Smooth muscle cell (in vitro differentiated cells): ENCODE results near the gene ASTE1. TPM values are rescaled to one million over a fixed set of nuclear protein-coding genes. Genes with fewer than 3 reads are reported as not detected.

Experiments
- DNase-seq: peaks from one replicate; lab custom pipeline; 2025; ENCODE audit not compliant: unreplicated experiment; lab: John Stamatoyannopoulos, UW
- H2AFZ ChIP-seq: fragments of 200-600 bp; sonication (generic); 2 replicates; pipeline ENCODE4 v1.6.0; 2016; ENCODE audit warnings: antibody characterized with exemption, low read depth, mild to moderate bottlenecking
- H3F3A ChIP-seq: fragments of 200-600 bp; sonication (generic); 2 replicates; pipeline ENCODE4 v1.6.0; 2017; ENCODE audit warnings: antibody characterized with exemption, low read depth
- H3K27ac ChIP-seq: fragments of 200-600 bp; sonication (generic); 2 replicates; pipeline ENCODE4 v1.5.1; 2016; ENCODE audit warnings: low read depth, mild to moderate bottlenecking
- H3K27me3 ChIP-seq: fragments of 200-600 bp; sonication (generic); 2 replicates; pipeline ENCODE4 v1.6.1; 2016; ENCODE audit warnings: low read depth, mild to moderate bottlenecking
- H3K36me3 ChIP-seq: fragments of 200-600 bp; sonication (generic); 2 replicates; pipeline ENCODE4 v1.5.1; 2016; ENCODE audit warnings: low read depth
- H3K4me1 ChIP-seq: fragments of 200-600 bp; sonication (generic); 2 replicates; pipeline ENCODE4 v1.5.1; 2016; ENCODE audit warnings: low read depth
- H3K4me2 ChIP-seq: fragments of 200-600 bp; sonication (generic); 2 replicates; pipeline ENCODE4 v1.6.0; 2016; ENCODE audit warnings: mild to moderate bottlenecking
- H3K4me3 ChIP-seq: fragments of 200-600 bp; sonication (generic); 2 replicates; pipeline ENCODE4 v1.5.1; 2016; ENCODE audit warnings: mild to moderate bottlenecking
- H3K79me2 ChIP-seq: fragments of 200-600 bp; sonication (generic); 2 replicates; pipeline ENCODE4 v1.6.0; 2016; ENCODE audit warnings: low read depth, mild to moderate bottlenecking
- H3K9ac ChIP-seq: fragments of 200-600 bp; sonication (generic); 2 replicates; pipeline ENCODE4 v1.6.0; 2016; ENCODE audit warnings: low read depth
- H3K9me3 ChIP-seq: fragments of 200-600 bp; sonication (generic); replicated peaks from 2 replicates; pipeline ENCODE4 v1.5.1; 2016; ENCODE audit warnings: low read depth
- H4K20me1 ChIP-seq: fragments of 200-600 bp; sonication (generic); 2 replicates; pipeline ENCODE4 v1.6.0; 2016; ENCODE audit warnings: low read depth
- CTCF ChIP-seq: fragments of 200-600 bp; sonication (generic); IDR thresholded peaks from 2 replicates; pipeline ENCODE4 v1.5.1; 2017; ENCODE audit warnings: borderline replicate concordance, mild to moderate bottlenecking, antibody characterized with exemption; ENCODE audit not compliant: insufficient read depth, poor library complexity, severe bottlenecking
- WGBS: methylation state at CpG from one replicate; pipeline ENCODE4 v1.1.7; 2016; ENCODE audit warnings: low lambda C conversion rate; 5-methylcytosine and 5-hydroxymethylcytosine counted together
- polyA plus RNA-seq: library from polyadenylated mRNA; unstranded; fragments of >200 nt; fragmentation: Nextera tagmentation; extraction: Ambion mirVana; gene quantifications from 2 replicates; pipeline ENCODE4 v1.2.1, GENCODE V29; 2016
- total RNA-seq: library from RNA; depleted of rRNA; stranded (reverse); fragments of >200 nt; gene quantifications from 2 replicates; pipeline ENCODE4 v1.2.3, GENCODE V29; 2014

Gene ASTE1
- total and polyA plus RNA-seq, 2 experiments from 2014 or later: 3.5 to 4.0 TPM

GRCh38 chr3:131004603-131005002 lies 22.0 kb downstream of the ASTE1 start:
- no peak overlapping the region for H3K4me3 ChIP-seq

GRCh38 chr3:131001071-131001470 lies 25.6 kb downstream of the ASTE1 start:
- Histone ChIP-seq H3K36me3 (peaks cover 10% of the 10 kb centered on the region), H3K4me3 (no peak overlapping the region), H3K9me3 (no peaks in the 10 kb centered on the region), H3F3A (no peaks in the 10 kb centered on the region), H3K27ac (no peak overlapping the region), H3K9ac (no peak overlapping the region), H4K20me1 (no peaks in the 10 kb centered on the region), H3K4me1 (no peaks in the 10 kb centered on the region), H3K79me2 (no peaks in the 10 kb centered on the region), H2AFZ (no peak overlapping the region), H3K4me2 (no peak overlapping the region), H3K27me3 (no peaks in the 10 kb centered on the region)
- TF ChIP-seq CTCF: no peak
- DNase-seq: no peak
- 100% methylated on average over 1 of the region's 1 CpG for WGBS

More at GRCh38 chr3:131004603-131005002, 22.0 kb downstream of the ASTE1 start:
- no peaks in the 10 kb centered on the region for H3F3A ChIP-seq
- H2AFZ ChIP-seq: no peak overlapping the region
- H3K36me3 ChIP-seq: peaks cover 3% of the 10 kb centered on the region
- 100% methylated on average over 1 of the region's 1 CpG for WGBS
- H3K27ac ChIP-seq: no peak overlapping the region
- no peak for DNase-seq
- H4K20me1 ChIP-seq: no peaks in the 10 kb centered on the region
- H3K4me2 ChIP-seq: no peak overlapping the region
- H3K9me3 ChIP-seq: no peaks in the 10 kb centered on the region
- TF ChIP-seq CTCF: no peak
- no peaks in the 10 kb centered on the region for H3K79me2 ChIP-seq
- H3K4me1 ChIP-seq: no peaks in the 10 kb centered on the region
- H3K9ac ChIP-seq: no peak overlapping the region
- no peaks in the 10 kb centered on the region for H3K27me3 ChIP-seq

DNA sequence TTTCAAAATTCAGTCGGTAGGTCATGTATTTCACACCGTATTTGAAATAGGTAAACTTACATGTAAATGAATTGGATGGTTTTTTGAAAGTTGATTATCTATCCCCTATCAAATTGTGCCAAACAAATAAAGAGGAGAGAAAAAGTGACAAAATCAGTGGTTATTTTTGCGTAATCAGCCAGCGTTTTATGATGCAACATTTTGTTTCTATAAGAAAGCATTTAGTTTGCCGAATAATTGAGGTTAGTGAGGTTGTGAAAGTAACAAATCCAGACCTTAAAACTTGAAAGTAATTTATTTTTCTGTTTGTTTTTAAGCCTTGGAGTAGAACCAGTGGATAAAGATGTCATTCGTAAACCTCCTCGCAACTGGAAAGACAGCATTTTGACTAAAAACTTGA lies 29.3 kb downstream of the ASTE1 start:
- peaks cover 14% of the 10 kb centered on the region for H3K36me3 ChIP-seq
- DNase-seq: no peak
- no peak for TF ChIP-seq CTCF
- no peak overlapping the region for H3K4me3 ChIP-seq
- 94% methylated on average over 7 of the region's 7 CpGs for WGBS
- H3K9ac ChIP-seq: no peak overlapping the region
- no peaks in the 10 kb centered on the region for H3F3A ChIP-seq
- H3K79me2 ChIP-seq: no peaks in the 10 kb centered on the region
- no peak overlapping the region for H2AFZ ChIP-seq
- H3K27me3 ChIP-seq: no peaks in the 10 kb centered on the region
- no peak overlapping the region for H3K4me2 ChIP-seq
- no peaks in the 10 kb centered on the region for H3K4me1 ChIP-seq
- no peak overlapping the region for H3K27ac ChIP-seq
- no peaks in the 10 kb centered on the region for H3K9me3 ChIP-seq
- no peaks in the 10 kb centered on the region for H4K20me1 ChIP-seq

DNA sequence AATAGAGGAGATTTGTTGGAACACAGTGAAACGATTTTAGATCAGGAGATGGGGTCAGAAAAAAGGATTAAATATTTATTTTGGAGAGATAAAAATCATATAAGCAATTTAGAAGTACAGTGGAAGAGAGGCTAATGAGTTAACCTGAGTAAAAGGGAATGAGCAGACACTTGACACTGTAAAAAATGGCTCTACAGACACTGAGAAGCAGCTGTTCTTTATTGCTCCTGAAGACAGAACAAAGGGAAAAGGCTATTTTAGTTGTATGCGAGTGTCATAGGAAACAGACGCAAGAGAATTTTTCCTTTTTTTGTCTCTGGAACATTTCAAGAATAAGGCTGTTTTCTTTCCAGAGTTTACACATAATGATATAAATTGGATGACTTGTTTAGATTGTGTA lies 34.3 kb downstream of the ASTE1 start:
- Histone ChIP-seq H3K4me1 (no peaks in the 10 kb centered on the region), H4K20me1 (no peaks in the 10 kb centered on the region), H3F3A (no peaks in the 10 kb centered on the region), H3K4me3 (no peak overlapping the region), H3K27ac (no peak overlapping the region), H3K4me2 (no peak overlapping the region), H3K27me3 (no peaks in the 10 kb centered on the region), H3K79me2 (no peaks in the 10 kb centered on the region), H3K9ac (no peak overlapping the region), H3K36me3 (peaks cover 4% of the 10 kb centered on the region), H3K9me3 (no peaks in the 10 kb centered on the region), H2AFZ (no peak overlapping the region)
- no peak for DNase-seq
- WGBS: 95% methylated on average over 3 of the region's 3 CpGs
- no peak for TF ChIP-seq CTCF
